Measurements from ENCODE around the gene GP1BB. TPM values are rescaled to one million over a fixed set of nuclear protein-coding genes. Genes with fewer than 3 reads are reported as not detected.

GP1BB gene
- total RNA-seq, 1 experiment from 2014 or later, result 4.9 TPM

DNA sequence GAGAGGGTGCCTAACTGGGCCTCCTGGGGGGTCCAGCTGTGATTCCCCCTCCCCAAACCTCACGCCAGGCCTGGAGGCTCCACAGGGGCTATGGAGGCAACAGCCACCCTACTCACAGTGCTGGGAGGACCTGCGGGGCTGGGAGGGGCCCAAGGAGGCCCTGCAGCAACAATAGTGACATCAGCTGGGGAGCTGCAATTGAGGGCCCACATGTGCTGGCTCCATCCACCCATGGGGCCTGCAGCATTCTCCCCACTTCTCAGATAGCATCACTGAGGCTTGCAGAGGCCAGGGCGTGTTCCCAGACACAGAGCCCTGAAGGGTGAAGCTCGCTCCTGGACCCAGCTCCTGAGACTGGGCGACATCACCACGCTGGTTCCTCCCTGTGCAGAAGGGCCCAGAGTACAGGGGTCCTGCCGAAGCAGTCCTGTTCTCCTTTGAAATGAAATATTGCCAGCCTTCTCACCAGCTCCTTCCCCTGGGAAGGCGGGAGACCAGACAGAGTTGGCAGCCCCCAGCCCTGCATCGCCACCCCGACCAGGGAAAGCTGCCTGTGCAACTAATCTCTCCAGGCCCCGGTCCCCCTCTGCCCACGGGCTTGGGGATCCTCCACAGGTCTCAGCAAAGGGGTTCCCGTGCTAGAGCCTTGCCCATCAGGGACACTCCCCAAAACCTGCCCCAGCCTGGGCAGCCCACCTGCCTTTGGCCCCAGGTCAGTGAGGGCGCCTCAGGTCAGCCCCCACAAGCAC, 28.3 kb downstream of the GP1BB start:
- no peaks in the 10 kb centered on the region for H3K36me3 ChIP-seq
- peaks cover 15% of the 10 kb centered on the region for H3K27me3 ChIP-seq (replicated peaks)
- no peak for DNase-seq (ENCODE audit: low read depth in 1 of 2, low spot score in 2 of 2)
- no peak overlapping the region for H3K27ac ChIP-seq
- no peak overlapping the region for H3K4me3 ChIP-seq
- H3K9me3 ChIP-seq (replicated peaks), result no peaks in the 10 kb centered on the region
- peaks cover 18% of the 10 kb centered on the region for H3K4me1 ChIP-seq (replicated peaks)

DNA sequence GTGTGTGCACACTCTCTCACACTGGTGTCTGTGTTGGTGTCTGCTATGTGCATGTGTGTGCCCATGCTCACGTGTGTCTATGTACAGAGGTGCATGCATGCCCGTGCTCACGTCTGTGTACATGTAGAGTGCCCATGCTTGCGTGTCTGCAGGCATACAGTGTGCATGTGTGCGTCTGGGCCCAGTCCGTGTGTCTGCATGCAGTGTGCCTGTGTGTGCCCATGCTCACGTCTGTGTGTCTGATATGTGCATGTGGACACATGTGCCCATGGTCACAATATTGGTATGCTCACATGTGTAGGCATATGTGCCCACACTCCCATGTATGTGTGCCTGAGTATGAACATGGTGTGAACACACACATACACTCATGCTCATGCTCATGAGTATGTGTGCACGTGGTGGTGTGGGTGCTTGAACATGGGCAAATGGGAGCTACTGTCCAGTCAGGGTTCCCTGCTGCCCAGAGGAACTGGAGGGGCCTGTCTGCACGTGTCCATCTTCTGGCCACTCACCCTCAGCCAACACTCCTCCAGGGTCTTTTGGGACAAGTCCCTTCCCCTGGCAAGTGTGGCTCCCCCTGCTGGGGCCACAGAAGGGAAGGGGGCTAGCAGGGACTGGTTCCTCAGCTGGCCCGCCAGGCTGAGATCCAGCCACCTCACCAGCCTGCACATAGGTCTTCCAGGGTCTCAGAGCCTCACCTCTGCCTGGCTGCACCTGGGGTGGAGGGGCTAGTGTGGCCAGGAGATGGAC, 29.9 kb downstream of the GP1BB start:
- Histone ChIP-seq H3K4me3 (no peak overlapping the region), H3K36me3 (no peaks in the 10 kb centered on the region), H3K27me3 (replicated peaks) (peaks cover 21% of the 10 kb centered on the region), H3K27ac (no peak overlapping the region), H3K4me1 (replicated peaks) (peaks cover 23% of the 10 kb centered on the region), H3K9me3 (replicated peaks) (no peaks in the 10 kb centered on the region)
- no peak for DNase-seq (ENCODE audit: low read depth in 1 of 2, low spot score in 2 of 2)

DNA sequence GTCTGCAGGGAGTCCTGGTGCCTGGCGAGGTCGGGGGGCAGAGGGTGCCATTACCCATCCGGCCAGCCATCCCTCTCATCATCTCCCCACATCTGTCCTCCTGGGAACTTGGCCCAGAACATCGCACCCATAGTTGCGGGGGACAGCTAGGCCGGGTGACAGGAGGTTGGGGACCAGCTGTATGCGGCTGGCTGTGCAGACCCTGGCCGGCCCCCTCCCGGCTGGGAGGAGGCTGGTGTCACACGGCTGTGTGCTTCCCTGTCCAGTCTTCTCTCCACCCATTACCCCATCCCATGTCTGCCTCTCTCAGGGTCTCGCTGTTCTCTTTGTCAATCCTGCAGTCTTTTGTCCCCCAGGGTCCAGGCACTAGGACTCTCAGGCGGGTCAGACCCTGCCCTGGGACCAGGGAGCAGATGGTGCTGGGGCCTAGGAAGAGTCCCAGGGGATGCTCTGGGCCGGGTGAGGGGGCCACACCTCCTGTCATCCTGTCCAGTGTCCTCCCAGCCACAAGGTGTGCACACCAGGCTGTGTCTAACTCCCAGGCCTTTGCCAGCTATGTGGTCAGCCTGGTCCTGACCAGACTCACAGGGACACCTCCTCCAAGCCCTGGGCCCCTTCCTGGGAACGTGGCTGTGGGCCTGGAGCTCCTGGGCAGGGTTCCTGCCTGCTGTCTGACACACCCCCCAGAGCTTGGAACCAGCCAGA, 30.8 kb downstream of the GP1BB start:
- Histone ChIP-seq H3K36me3 (no peaks in the 10 kb centered on the region), H3K27ac (no peak overlapping the region), H3K4me3 (no peak overlapping the region), H3K27me3 (replicated peaks) (peaks cover 21% of the 10 kb centered on the region), H3K4me1 (replicated peaks) (peaks cover 22% of the 10 kb centered on the region), H3K9me3 (replicated peaks) (no peaks in the 10 kb centered on the region)
- no peak for DNase-seq (ENCODE audit: low read depth in 1 of 2, low spot score in 2 of 2)

GRCh38 chr22:19754701-19755144, 31.4 kb downstream of the GP1BB start:
- Histone ChIP-seq H3K9me3 (replicated peaks) (no peaks in the 10 kb centered on the region), H3K4me3 (no peak overlapping the region), H3K36me3 (no peaks in the 10 kb centered on the region), H3K27ac (no peak overlapping the region), H3K27me3 (replicated peaks) (peaks cover 23% of the 10 kb centered on the region), H3K4me1 (replicated peaks) (peaks cover 19% of the 10 kb centered on the region)
- no peak for DNase-seq (ENCODE audit: low read depth in 1 of 2, low spot score in 2 of 2)

DNA sequence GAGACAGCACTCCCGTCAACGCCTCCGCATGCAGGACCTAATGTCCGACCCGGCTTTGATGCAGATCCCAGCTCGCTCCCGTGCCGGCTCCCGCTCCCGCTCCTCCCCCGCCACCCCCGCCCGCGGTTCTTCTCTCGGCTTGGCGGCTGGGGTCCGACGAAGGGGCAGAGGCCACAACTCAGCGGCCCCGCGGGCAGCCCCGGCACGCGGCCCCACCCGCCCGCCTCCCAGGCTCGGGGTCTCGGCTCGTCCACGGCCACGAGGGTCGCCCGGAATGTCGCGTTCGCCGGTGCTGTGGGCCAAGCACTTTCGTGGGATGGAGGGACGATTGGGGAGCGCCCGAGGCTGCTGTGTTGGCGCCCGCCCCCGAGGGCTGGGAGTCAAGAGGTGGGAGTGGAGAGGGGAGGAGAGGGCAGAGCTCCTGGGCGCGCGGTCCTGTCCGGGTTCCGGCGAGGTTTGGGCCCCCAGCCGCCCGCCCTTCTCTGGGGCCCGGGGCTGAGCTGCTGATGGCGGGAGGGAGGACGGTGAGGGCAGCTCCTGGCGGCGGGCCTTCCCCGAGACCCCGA, 31.9 kb downstream of the GP1BB start:
- Histone ChIP-seq H3K27ac (no peak overlapping the region), H3K4me3 (no peak overlapping the region), H3K27me3 (replicated peaks) (peaks cover 28% of the 10 kb centered on the region), H3K4me1 (replicated peaks) (peaks cover 19% of the 10 kb centered on the region), H3K9me3 (replicated peaks) (no peaks in the 10 kb centered on the region), H3K36me3 (no peaks in the 10 kb centered on the region)
- DNase-seq (ENCODE audit: low read depth in 1 of 2, low spot score in 2 of 2), result no peak

DNA sequence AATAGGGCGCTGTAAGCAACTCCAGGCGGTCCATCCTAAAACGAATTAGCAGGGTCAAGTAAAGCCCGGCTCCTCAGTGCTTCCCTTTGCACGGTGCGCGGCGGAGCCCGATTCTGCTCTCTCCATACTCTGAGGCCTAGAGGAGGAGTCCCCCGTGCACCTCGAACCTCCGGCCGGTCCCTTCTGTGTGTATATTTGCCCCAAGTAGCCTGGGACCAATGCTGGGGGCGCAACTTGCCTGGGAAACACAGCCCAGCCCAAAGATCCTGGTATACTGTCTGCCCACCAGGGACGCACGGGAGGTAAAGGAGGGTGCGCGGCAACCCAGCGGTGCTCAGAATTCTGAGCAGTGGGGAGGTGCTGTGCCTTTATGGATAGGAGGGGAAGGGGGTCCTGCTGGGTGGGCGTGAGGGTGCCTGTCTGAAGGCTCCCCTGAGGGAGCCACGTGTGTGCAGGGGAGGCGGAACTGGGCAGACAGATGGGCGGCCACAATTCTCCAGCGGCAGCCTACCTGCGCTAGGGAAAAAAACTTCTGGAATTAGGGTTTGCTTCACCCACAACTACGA, 32.5 kb downstream of the GP1BB start:
- H3K27me3 ChIP-seq (replicated peaks), result peaks cover 29% of the 10 kb centered on the region
- no peak overlapping the region for H3K27ac ChIP-seq
- no peaks in the 10 kb centered on the region for H3K36me3 ChIP-seq
- H3K4me3 ChIP-seq, result no peak overlapping the region
- no peaks in the 10 kb centered on the region for H3K9me3 ChIP-seq (replicated peaks)
- peaks cover 17% of the 10 kb centered on the region for H3K4me1 ChIP-seq (replicated peaks)
- no peak for DNase-seq (ENCODE audit: low read depth in 1 of 2, low spot score in 2 of 2)

- Histone ChIP-seq H3K27ac (no peak overlapping the region), H3K36me3 (no peaks in the 10 kb centered on the region), H3K27me3 (replicated peaks) (peaks cover 32% of the 10 kb centered on the region), H3K4me1 (replicated peaks) (peaks cover 10% of the 10 kb centered on the region), H3K9me3 (replicated peaks) (no peaks in the 10 kb centered on the region), H3K4me3 (no peak overlapping the region)
- DNase-seq (ENCODE audit: low read depth in 1 of 2, low spot score in 2 of 2), result no peak
Measured at GRCh38 chr22:19756288-19757128, 33.2 kb downstream of the GP1BB start.

DNA sequence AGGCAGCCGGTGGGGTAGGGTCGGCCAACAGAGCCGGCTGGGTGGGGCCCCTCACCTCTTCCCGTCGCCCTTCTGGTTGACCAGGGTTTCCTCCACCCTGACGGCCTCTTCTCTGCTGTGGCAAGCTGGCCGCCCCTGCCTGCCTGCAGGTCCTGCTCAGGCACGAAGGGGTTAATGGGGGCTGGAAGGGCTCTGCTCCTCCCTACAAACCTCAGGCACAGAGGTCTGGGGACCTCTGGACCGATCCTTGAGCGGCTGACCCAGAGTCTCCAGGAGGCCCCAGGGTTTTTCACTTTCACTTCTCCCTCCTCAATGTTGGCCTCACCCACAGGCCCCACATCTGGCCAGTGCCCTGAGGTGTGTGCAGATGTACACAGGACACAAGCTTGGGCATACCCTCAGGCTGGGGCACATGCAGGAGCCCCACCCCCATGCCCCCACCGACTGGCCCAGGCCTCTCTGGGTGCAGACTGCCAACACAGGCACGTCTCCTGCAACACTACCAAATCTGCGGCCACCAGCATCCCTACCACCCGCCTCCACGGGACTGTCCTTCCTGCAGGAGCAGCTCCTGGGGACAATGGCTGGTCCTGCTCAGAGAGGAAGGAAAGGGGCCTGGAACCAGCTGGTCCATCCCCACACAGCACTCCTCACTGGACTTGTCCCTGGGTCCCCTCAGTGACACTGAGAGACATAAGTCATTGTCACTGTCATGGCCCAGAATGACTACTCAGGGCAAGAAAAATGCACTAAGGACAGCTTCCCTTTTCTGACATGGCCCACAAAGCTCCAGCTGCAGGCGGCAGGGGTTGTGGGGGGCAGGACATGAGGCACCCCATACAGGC, 34.0 kb downstream of the GP1BB start:
- Histone ChIP-seq H3K4me3 (no peak overlapping the region), H3K4me1 (replicated peaks) (peaks cover 5% of the 10 kb centered on the region; the same call in 1 of the 2 replicates), H3K9me3 (replicated peaks) (no peaks in the 10 kb centered on the region), H3K27me3 (replicated peaks) (peaks cover 32% of the 10 kb centered on the region), H3K27ac (no peak overlapping the region), H3K36me3 (no peaks in the 10 kb centered on the region)
- DNase-seq (ENCODE audit: low read depth in 1 of 2, low spot score in 2 of 2), result no peak

GRCh38 chr22:19757985-19758895, 34.9 kb downstream of the GP1BB start:
- peaks cover 32% of the 10 kb centered on the region for H3K27me3 ChIP-seq (replicated peaks)
- peaks cover 5% of the 10 kb centered on the region; the same call in 1 of the 2 replicates for H3K4me1 ChIP-seq (replicated peaks)
- H3K36me3 ChIP-seq, result no peaks in the 10 kb centered on the region

DNA sequence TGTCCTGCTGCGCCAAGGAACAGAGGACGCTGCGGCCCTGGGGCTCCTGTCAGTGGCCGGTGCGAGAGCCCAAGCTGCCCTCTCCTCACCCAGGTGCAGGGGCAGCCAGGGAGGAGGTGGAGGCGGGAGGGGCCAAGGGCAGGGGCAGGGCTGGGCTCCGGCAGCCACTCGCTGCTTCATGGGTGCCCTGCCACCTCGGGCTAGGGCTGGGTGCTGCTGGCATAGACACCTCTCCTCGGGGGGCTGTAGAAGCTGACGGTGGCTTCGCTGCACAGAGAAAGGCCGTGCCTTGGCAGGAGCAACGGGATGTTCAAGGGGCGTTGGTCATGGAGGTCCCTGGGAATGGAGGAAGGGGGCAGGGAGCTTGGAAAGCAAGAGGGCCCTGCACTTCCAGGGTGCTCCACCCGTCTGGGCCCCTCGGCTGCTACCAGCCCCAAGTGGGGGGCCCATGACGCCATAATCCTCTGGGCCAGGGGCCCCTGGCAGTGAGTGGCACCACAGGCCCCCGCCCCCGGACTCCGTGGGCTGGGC, 35.6 kb downstream of the GP1BB start:
- Histone ChIP-seq H3K27me3 (replicated peaks) (peaks cover 32% of the 10 kb centered on the region), H3K4me1 (replicated peaks) (peaks cover 5% of the 10 kb centered on the region; the same call in 1 of the 2 replicates), H3K27ac (no peak overlapping the region), H3K9me3 (replicated peaks) (no peaks in the 10 kb centered on the region), H3K4me3 (no peak overlapping the region), H3K36me3 (no peaks in the 10 kb centered on the region)
- DNase-seq (ENCODE audit: low read depth in 1 of 2, low spot score in 2 of 2), result no peak

More at GRCh38 chr22:19757985-19758895, 34.9 kb downstream of the GP1BB start:
- DNase-seq (ENCODE audit: low read depth in 1 of 2, low spot score in 2 of 2), result no peak
- H3K9me3 ChIP-seq (replicated peaks), result no peaks in the 10 kb centered on the region
- no peak overlapping the region for H3K4me3 ChIP-seq
- no peak overlapping the region for H3K27ac ChIP-seq

DNA sequence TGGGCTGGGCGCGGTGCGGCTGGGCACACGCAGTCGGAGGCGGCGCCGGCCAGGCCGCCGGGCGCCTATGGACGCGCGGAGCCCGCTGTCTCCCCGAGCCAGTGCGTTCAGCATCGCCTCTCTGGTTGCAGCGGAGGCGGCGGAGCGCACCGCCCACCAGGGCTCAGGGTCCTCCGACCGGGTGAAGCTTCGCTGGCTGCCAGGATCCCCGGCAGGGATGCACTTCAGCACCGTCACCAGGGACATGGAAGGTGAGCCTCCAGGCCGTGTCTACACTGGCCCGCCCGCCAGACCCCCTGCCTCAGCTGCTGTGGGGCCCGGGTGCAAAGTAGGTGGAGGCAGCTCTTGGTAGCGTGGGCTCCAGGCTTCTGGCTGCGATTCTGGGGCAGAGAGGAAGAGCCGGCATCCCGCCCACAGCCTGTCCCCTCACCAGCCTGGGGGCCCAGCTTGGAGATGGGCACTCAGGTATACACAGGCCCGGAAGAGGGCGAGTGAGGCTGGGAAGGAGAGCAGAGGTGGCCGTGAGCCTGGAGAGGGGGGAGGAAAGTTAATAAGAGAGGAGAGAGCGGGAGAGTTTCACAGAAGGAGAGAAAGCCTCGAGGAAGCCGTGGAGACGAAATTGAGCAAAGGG, 36.2 kb downstream of the GP1BB start:
- Histone ChIP-seq H3K4me3 (no peak overlapping the region), H3K36me3 (no peaks in the 10 kb centered on the region), H3K27me3 (replicated peaks) (peaks cover 32% of the 10 kb centered on the region), H3K4me1 (replicated peaks) (peaks cover 5% of the 10 kb centered on the region; the same call in 1 of the 2 replicates), H3K27ac (no peak overlapping the region), H3K9me3 (replicated peaks) (no peaks in the 10 kb centered on the region)
- DNase-seq (ENCODE audit: low read depth in 1 of 2, low spot score in 2 of 2), result no peak
